ENCODE measurements around the gene PRKAB2. TPM values are rescaled to one million over a fixed set of nuclear protein-coding genes. Genes with fewer than 3 reads are reported as not detected.

PRKAB2 gene
- total RNA-seq, 4 donors from 2014 or later, result 13.8 to 39.7 (median 18.5) TPM

DNA sequence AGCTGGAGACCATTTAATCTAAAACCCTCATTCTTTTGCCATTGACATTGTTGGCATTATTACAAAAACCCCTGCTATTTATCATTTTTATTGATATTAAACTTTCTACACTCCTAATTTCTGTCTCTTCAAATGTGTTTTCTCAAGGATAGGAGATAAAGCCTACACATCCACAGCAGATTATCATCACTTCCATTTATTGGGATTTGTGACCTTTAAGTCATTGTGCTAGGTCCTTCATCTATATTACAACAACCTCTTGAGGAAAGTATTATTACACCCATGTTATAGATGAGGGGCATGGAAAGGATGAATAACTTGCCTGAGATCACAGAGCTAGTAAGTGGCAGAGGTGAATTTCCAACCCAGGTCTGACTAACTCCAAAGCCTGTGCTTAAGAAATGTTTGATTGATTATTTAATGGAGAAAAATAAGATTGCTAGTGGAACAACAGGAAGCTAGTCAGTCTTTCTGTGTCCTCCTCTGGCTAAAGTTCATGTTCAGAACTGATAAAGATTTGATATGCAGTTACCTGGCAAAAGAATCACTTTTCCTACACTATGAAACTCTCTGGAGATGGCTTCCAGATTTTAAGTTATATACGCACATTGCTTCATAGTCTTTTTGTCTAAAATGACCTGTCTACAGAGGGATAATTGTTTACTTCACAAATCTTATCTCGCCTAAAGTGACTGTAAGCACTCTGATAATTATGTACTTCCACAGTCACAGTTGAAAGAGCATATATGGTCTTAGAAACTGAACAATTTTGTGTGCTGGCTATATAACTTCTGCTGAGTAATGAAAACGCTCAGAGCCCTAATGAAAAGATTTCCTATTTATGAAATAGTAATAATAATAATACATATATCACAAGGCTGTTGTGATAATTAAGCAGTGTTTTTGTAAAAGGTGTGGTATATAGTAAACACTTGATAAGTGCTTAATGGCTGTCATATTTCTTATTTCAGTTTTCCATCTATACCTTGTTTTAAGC is 37.9 kb upstream of the PRKAB2 start:
- Histone ChIP-seq H3K27ac (no peak overlapping the region), H3K4me3 (no peak overlapping the region), H3K27me3 (no peaks in the 10 kb centered on the region), H3K9me3 (no peaks in the 10 kb centered on the region), H3K4me1 (no peaks in the 10 kb centered on the region), H3K36me3 (peaks cover 6% of the 10 kb centered on the region)
- no peak for DNase-seq (ENCODE audit: low spot score in 2 of 2)
- TF ChIP-seq POLR2A (IDR thresholded peaks at IDR 0.05), result no peak
- TF ChIP-seq, protein P1, sequence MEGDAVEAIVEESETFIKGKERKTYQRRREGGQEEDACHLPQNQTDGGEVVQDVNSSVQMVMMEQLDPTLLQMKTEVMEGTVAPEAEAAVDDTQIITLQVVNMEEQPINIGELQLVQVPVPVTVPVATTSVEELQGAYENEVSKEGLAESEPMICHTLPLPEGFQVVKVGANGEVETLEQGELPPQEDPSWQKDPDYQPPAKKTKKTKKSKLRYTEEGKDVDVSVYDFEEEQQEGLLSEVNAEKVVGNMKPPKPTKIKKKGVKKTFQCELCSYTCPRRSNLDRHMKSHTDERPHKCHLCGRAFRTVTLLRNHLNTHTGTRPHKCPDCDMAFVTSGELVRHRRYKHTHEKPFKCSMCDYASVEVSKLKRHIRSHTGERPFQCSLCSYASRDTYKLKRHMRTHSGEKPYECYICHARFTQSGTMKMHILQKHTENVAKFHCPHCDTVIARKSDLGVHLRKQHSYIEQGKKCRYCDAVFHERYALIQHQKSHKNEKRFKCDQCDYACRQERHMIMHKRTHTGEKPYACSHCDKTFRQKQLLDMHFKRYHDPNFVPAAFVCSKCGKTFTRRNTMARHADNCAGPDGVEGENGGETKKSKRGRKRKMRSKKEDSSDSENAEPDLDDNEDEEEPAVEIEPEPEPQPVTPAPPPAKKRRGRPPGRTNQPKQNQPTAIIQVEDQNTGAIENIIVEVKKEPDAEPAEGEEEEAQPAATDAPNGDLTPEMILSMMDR (IDR thresholded peaks at IDR 0.05), result no peak
- no peak for TF ChIP-seq POLR2AphosphoS5 (IDR thresholded peaks at IDR 0.05)
- TF ChIP-seq EP300 (IDR thresholded peaks at IDR 0.05), result no peak
- WGBS, result 95% methylated on average over 3 of the region's 3 CpGs

DNA sequence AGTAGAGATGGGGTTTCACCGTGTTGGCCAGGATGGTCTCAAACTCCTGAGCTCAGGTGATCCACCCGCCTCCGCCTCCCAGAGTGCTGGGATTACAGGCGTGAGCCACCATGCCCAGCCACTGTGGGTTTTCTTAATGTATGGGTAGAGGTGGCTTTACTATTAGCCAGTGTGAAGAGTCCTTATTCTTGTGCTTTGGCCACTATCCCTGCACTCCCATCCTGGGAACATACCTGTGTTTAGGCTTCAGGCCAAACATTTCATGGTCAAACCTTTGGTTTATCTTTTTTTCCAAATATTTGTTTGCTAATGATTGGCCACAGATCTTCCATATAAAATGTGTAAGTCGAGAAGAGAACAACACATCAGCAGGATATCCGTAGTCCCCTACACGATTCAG is 36.3 kb upstream of the PRKAB2 start:
- DNase-seq (ENCODE audit: low spot score in 2 of 2), result no peak
- no peaks in the 10 kb centered on the region for H3K9me3 ChIP-seq
- no peak overlapping the region for H3K4me3 ChIP-seq
- H3K36me3 ChIP-seq, result peaks cover 6% of the 10 kb centered on the region
- H3K27ac ChIP-seq, result no peak overlapping the region
- no peaks in the 10 kb centered on the region for H3K27me3 ChIP-seq
- TF ChIP-seq POLR2AphosphoS5 (IDR thresholded peaks at IDR 0.05) (no peak), EP300 (IDR thresholded peaks at IDR 0.05) (no peak), POLR2A (IDR thresholded peaks at IDR 0.05) (no peak)
- TF ChIP-seq, protein P1 (IDR thresholded peaks at IDR 0.05), result no peak
- 91% methylated on average over 7 of the region's 7 CpGs for WGBS
- H3K4me1 ChIP-seq, result no peaks in the 10 kb centered on the region

DNA sequence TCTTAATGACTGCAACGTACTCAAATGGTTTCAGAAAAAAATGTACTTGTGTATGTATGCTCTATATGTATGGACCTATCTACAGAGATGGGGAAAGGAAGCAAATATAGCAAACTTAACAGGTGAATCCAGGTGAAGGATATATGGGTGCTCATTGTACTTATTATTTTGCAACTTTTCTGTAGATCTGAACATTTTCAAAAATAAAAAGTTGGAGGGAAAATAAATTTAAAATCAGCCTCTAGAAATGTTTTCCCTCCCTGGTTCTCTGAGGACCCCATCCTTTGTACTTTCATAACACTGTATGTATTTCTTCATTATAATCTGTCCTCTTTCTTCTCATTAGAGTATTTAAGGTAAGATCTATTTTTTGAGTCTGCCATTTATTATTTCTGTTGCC is 34.9 kb upstream of the PRKAB2 start:
- Histone ChIP-seq H3K9me3 (no peaks in the 10 kb centered on the region), H3K27me3 (no peaks in the 10 kb centered on the region), H3K4me1 (no peaks in the 10 kb centered on the region), H3K4me3 (no peak overlapping the region), H3K36me3 (peaks cover 6% of the 10 kb centered on the region), H3K27ac (no peak overlapping the region)
- WGBS, result 89% methylated on average over 1 of the region's 1 CpG
- no peak for DNase-seq (ENCODE audit: low spot score in 2 of 2)
- TF ChIP-seq, protein P1 (IDR thresholded peaks at IDR 0.05), result no peak
- TF ChIP-seq EP300 (IDR thresholded peaks at IDR 0.05) (no peak), POLR2AphosphoS5 (IDR thresholded peaks at IDR 0.05) (no peak), POLR2A (IDR thresholded peaks at IDR 0.05) (no peak)

DNA sequence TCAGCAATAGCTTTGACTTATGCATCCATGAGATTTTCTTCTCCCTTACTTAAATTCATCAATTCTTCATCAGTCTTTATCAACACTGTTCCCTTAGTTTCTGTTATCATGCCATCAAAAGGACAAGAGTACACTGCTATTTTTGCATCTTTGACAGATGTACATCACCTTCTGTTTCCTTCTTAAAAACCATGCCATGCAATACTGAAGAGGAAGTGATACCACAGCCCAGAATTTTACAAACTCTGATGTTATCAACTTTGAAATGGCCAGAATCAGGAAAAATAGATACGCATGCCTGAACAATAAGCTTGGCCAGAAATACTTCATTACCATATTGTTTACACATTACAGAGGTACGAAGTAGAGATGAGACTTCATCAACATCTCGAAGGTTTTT is 31.8 kb upstream of the PRKAB2 start:
- DNase-seq (ENCODE audit: low spot score in 2 of 2), result no peak
- TF ChIP-seq EP300 (IDR thresholded peaks at IDR 0.05) (no peak), POLR2AphosphoS5 (IDR thresholded peaks at IDR 0.05) (no peak), POLR2A (IDR thresholded peaks at IDR 0.05) (no peak)
- TF ChIP-seq, protein P1 (IDR thresholded peaks at IDR 0.05), result no peak
- 86% methylated on average over 3 of the region's 3 CpGs for WGBS

DNA sequence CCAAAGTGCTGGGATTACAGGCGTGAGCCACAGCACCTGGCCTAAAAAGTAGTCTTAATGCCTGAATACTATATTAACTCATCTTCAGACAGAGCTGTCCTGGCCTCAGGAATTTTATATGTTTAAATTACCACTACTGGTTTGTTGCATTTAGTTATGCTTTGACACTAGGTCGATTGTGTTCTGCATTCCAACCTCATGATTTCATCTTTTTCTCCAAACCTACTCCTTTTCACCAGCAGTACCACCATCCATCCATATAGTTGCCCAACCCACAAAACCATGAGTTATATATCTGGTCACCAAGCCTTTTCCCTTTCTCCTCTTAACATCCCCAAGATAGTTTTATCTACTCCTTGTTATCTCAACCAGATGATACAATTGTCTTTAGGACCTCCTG is 30.3 kb upstream of the PRKAB2 start:
- Histone ChIP-seq H3K36me3 (no peaks in the 10 kb centered on the region), H3K4me3 (no peak overlapping the region), H3K27me3 (no peaks in the 10 kb centered on the region), H3K27ac (no peak overlapping the region), H3K9me3 (no peaks in the 10 kb centered on the region), H3K4me1 (no peaks in the 10 kb centered on the region)
- TF ChIP-seq, protein P1 (IDR thresholded peaks at IDR 0.05), result no peak
- no peak for TF ChIP-seq POLR2A (IDR thresholded peaks at IDR 0.05)
- TF ChIP-seq EP300 (IDR thresholded peaks at IDR 0.05), result no peak
- TF ChIP-seq POLR2AphosphoS5 (IDR thresholded peaks at IDR 0.05), result no peak
- 72% methylated on average over 2 of the region's 2 CpGs for WGBS
- DNase-seq (ENCODE audit: low spot score in 2 of 2), result no peak

More for the DNA sequence above, 31.8 kb upstream of the PRKAB2 start:
- no peaks in the 10 kb centered on the region for H3K9me3 ChIP-seq
- H3K27me3 ChIP-seq, result no peaks in the 10 kb centered on the region
- H3K4me1 ChIP-seq, result no peaks in the 10 kb centered on the region
- no peak overlapping the region for H3K4me3 ChIP-seq
- no peak overlapping the region for H3K27ac ChIP-seq
- no peaks in the 10 kb centered on the region for H3K36me3 ChIP-seq

Measured in suprapubic skin (tissue), 4 donors.